GM23248 (cell line): ENCODE results near the gene ZNHIT1.

ENCODE experiments used
- EZH2 ChIP-seq: fragments of 200-600 bp; sonication (generic); IDR thresholded peaks from 2 replicates; pipeline ENCODE4 v1.6.1; 2018; ENCODE audit warnings: antibody characterized with exemption, mild to moderate bottlenecking; ENCODE audit not compliant: insufficient read depth, poor library complexity, severe bottlenecking
- EZH2phosphoT487 ChIP-seq: fragments of 200-600 bp; sonication (generic); IDR thresholded peaks from 2 replicates; pipeline ENCODE4 v1.6.1; 2018; ENCODE audit warnings: antibody characterized with exemption, moderate library complexity, mild to moderate bottlenecking, low read depth; ENCODE audit not compliant: insufficient read depth

DNA sequence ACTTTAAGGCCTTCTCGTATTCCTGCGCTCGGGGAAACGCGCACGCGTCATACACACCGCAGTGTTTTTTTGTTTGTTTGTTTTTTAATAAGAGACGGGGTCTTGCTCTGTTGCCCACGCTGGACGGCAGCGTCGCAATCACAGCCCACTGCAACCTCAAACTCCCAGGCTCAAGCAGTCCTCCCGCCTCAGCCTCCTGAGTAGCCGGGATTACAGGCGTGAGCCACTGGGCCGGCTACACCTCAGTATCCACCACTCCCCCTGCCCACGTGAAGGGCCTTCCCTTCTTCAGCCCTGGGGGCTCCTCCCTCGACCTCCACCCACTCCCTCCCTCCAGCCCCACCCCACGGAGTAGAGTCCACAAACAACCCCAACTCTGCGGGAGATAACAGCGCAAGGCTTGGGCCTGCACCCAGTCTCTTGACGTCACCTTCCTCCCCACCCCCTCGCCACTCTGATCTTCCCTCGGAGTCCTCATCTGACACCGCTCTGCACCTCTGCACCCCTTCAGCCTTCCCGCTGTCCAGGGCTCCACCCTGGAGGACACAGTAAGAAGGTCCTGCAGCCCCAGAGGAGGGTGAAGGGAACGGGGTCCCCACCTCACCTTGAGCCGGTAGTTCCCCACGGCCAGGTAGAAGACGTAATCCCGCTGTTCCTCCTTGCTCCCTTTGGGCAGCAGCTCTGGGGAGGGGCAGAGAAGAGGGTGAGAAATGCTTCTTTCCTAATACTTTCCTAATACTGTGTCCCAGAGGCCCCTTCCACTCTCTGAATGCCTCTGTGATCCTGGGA is 22.5 kb downstream of the ZNHIT1 start:
- TF ChIP-seq EZH2 (no peak), EZH2phosphoT487 (no peak)
